IgD-negative memory B cell (primary cell): ENCODE results near the gene HNRNPC. TPM values are rescaled to one million over a fixed set of nuclear protein-coding genes. Genes with fewer than 3 reads are reported as not detected.
"Not testable (repeated sequence)": the region's sequence is repeated elsewhere in the genome, so short reads cannot be mapped to it uniquely, and the experiment has no call there.

Source experiments
- H3K27ac Mint-ChIP-seq, 3 donors: one replicate each; pipeline ENCODE4 v1.8.0; 2020 to 2022; ENCODE audit warnings: mild to moderate bottlenecking in 3 of 3, mixed read lengths in 3 of 3, moderate library complexity in 1 of 3
- H3K27me3 Mint-ChIP-seq: one replicate; pipeline ENCODE4 v1.8.0; 2021; ENCODE audit warnings: mixed read lengths
- H3K36me3 Mint-ChIP-seq: one replicate; pipeline ENCODE4 v1.8.0; 2020; ENCODE audit warnings: mild to moderate bottlenecking, mixed read lengths
- H3K4me1 Mint-ChIP-seq, 3 donors: one replicate each; pipeline ENCODE4 v1.8.0; 2020 to 2022; ENCODE audit warnings: mixed read lengths in 3 of 3, mild to moderate bottlenecking in 1 of 3
- H3K4me3 Mint-ChIP-seq, 4 donors: one replicate each; pipeline ENCODE4 v1.8.0; 2020 to 2022; ENCODE audit warnings: mild to moderate bottlenecking in 4 of 4, mixed read lengths in 4 of 4, moderate library complexity in 3 of 4
- H3K9me3 Mint-ChIP-seq, 3 donors: one replicate each; pipeline ENCODE4 v1.8.0; 2020 to 2021; ENCODE audit warnings: mixed read lengths in 3 of 3, mild to moderate bottlenecking in 1 of 3
- polyA plus RNA-seq: library from polyadenylated mRNA; unstranded; fragments of 300-500 nt; fragmentation: Illumina TruSeq; gene quantifications from one replicate; pipeline ENCODE4 v1.2.3, GENCODE V29; 2021

HNRNPC gene
- polyA plus RNA-seq, 1 donor from 2014 or later = 741 TPM

- H3K36me3 Mint-ChIP-seq = no peaks in the 10 kb centered on the region
- H3K27me3 Mint-ChIP-seq = peaks cover 4% of the 10 kb centered on the region
- H3K4me3 Mint-ChIP-seq = peak overlapping the region in 3 of 4 donors; percentile 58 to 84 (median 84)
- H3K27ac Mint-ChIP-seq = no peak overlapping the region
- H3K9me3 Mint-ChIP-seq = no peaks in the 10 kb centered on the region
- H3K4me1 Mint-ChIP-seq = peaks cover 4 to 7% (median 5%) of the 10 kb centered on the region in 3 donors
Measured at GRCh38 chr14:21191261-21191808, 77.9 kb downstream of the HNRNPC start.

GRCh38 chr14:21185491-21185890, 83.8 kb downstream of the HNRNPC start:
- no peak overlapping the region for H3K4me3 Mint-ChIP-seq
- no peak overlapping the region for H3K27ac Mint-ChIP-seq
- H3K9me3 Mint-ChIP-seq = peaks cover 5 to 10% (median 9%) of the 10 kb centered on the region in 3 donors
- no peaks in the 10 kb centered on the region for H3K4me1 Mint-ChIP-seq
- H3K36me3 Mint-ChIP-seq = no peaks in the 10 kb centered on the region
- peaks cover 9% of the 10 kb centered on the region for H3K27me3 Mint-ChIP-seq

GRCh38 chr14:21184254-21184653, 85.0 kb downstream of the HNRNPC start:
- H3K27ac Mint-ChIP-seq = no peak overlapping the region
- H3K4me1 Mint-ChIP-seq = no peaks in the 10 kb centered on the region
- H3K4me3 Mint-ChIP-seq = no peak overlapping the region
- H3K9me3 Mint-ChIP-seq = peaks cover 5 to 10% (median 9%) of the 10 kb centered on the region in 3 donors
- H3K27me3 Mint-ChIP-seq = peaks cover 9% of the 10 kb centered on the region
- no peaks in the 10 kb centered on the region for H3K36me3 Mint-ChIP-seq

GRCh38 chr14:21182166-21182565, 87.1 kb downstream of the HNRNPC start:
- Mint-ChIP-seq H3K9me3 (peaks cover 7 to 17% (median 12%) of the 10 kb centered on the region in 3 donors), H3K27me3 (peaks cover 10% of the 10 kb centered on the region), H3K4me1 (no peaks in the 10 kb centered on the region), H3K27ac (no peak overlapping the region), H3K4me3 (no peak overlapping the region), H3K36me3 (no peaks in the 10 kb centered on the region)

- Mint-ChIP-seq H3K27me3 (peaks cover 8% of the 10 kb centered on the region), H3K4me1 (no peaks in the 10 kb centered on the region)
Measured at GRCh38 chr14:21171128-21171527, 98.1 kb downstream of the HNRNPC start.

GRCh38 chr14:21169573-21169972, 99.7 kb downstream of the HNRNPC start:
- peaks cover 2 to 6% (median 2%) of the 10 kb centered on the region in 3 donors for H3K9me3 Mint-ChIP-seq
- H3K27ac Mint-ChIP-seq = no peak overlapping the region
- no peaks in the 10 kb centered on the region for H3K36me3 Mint-ChIP-seq
- no peak overlapping the region for H3K4me3 Mint-ChIP-seq
- peaks cover 14% of the 10 kb centered on the region for H3K27me3 Mint-ChIP-seq
- no peaks in the 10 kb centered on the region for H3K4me1 Mint-ChIP-seq

More at GRCh38 chr14:21171128-21171527, 98.1 kb downstream of the HNRNPC start:
- H3K9me3 Mint-ChIP-seq = peaks cover 2 to 6% (median 2%) of the 10 kb centered on the region in 3 donors
- no peak overlapping the region for H3K27ac Mint-ChIP-seq
- no peaks in the 10 kb centered on the region for H3K36me3 Mint-ChIP-seq
- no peak overlapping the region for H3K4me3 Mint-ChIP-seq

- H3K36me3 Mint-ChIP-seq = no peaks in the 10 kb centered on the region
- no peak overlapping the region for H3K4me3 Mint-ChIP-seq
- H3K4me1 Mint-ChIP-seq = no peaks in the 10 kb centered on the region
- peaks cover 2 to 6% (median 2%) of the 10 kb centered on the region in 3 donors for H3K9me3 Mint-ChIP-seq
- H3K27me3 Mint-ChIP-seq = peaks cover 16% of the 10 kb centered on the region
- H3K27ac Mint-ChIP-seq = no peak overlapping the region
Measured at GRCh38 chr14:21168055-21168454, 101.2 kb downstream of the HNRNPC start.

GRCh38 chr14:21165670-21166069, 103.6 kb downstream of the HNRNPC start:
- H3K27me3 Mint-ChIP-seq = peaks cover 17% of the 10 kb centered on the region
- H3K4me3 Mint-ChIP-seq, H3K27ac Mint-ChIP-seq, H3K4me1 Mint-ChIP-seq, H3K9me3 Mint-ChIP-seq, H3K36me3 Mint-ChIP-seq: not testable (repeated sequence)

GRCh38 chr14:21165002-21165605, 104.1 kb downstream of the HNRNPC start:
- H3K4me3 Mint-ChIP-seq, H3K9me3 Mint-ChIP-seq, H3K4me1 Mint-ChIP-seq, H3K27ac Mint-ChIP-seq, H3K36me3 Mint-ChIP-seq: not testable (repeated sequence)
- peaks cover 17% of the 10 kb centered on the region for H3K27me3 Mint-ChIP-seq

- H3K9me3 Mint-ChIP-seq = no peaks in the 10 kb centered on the region
- H3K4me1 Mint-ChIP-seq = no peaks in the 10 kb centered on the region
- H3K4me3 Mint-ChIP-seq = no peak overlapping the region
- H3K36me3 Mint-ChIP-seq = no peaks in the 10 kb centered on the region
- H3K27me3 Mint-ChIP-seq = peaks cover 17% of the 10 kb centered on the region
- H3K27ac Mint-ChIP-seq = no peak overlapping the region
Measured at GRCh38 chr14:21163871-21164291, 105.4 kb downstream of the HNRNPC start.

- Mint-ChIP-seq H3K4me3 (no peak overlapping the region), H3K9me3 (no peaks in the 10 kb centered on the region), H3K4me1 (no peaks in the 10 kb centered on the region), H3K27ac (no peak overlapping the region), H3K36me3 (peaks cover 2% of the 10 kb centered on the region), H3K27me3 (peaks cover 15% of the 10 kb centered on the region)
Measured at GRCh38 chr14:21162081-21162480, 107.2 kb downstream of the HNRNPC start.

- H3K36me3 Mint-ChIP-seq = peaks cover 2% of the 10 kb centered on the region
- H3K9me3 Mint-ChIP-seq = no peaks in the 10 kb centered on the region
- H3K27me3 Mint-ChIP-seq = peaks cover 16% of the 10 kb centered on the region
- no peak overlapping the region for H3K4me3 Mint-ChIP-seq
- H3K4me1 Mint-ChIP-seq = no peaks in the 10 kb centered on the region
- no peak overlapping the region for H3K27ac Mint-ChIP-seq
Measured at GRCh38 chr14:21160061-21160610, 109.1 kb downstream of the HNRNPC start.

Other genes starting within 250 kb of the HNRNPC start
- 4.9 TPM for gene NDRG2, start 244.4 kb downstream of the HNRNPC start, polyA plus RNA-seq
- not detected for gene TPPP2, start 239.2 kb downstream of the HNRNPC start, polyA plus RNA-seq
- gene RNASE13, start 234.6 kb downstream of the HNRNPC start, polyA plus RNA-seq = not detected
- gene RNASE7, start 227.1 kb downstream of the HNRNPC start, polyA plus RNA-seq = not detected
- gene RNASE8, start 211.6 kb downstream of the HNRNPC start, polyA plus RNA-seq = not detected
- not detected for gene ARHGEF40, start 199.1 kb downstream of the HNRNPC start, polyA plus RNA-seq
- gene ZNF219, start 170.8 kb downstream of the HNRNPC start, polyA plus RNA-seq = 1.0 TPM
- gene TMEM253, start 168.4 kb downstream of the HNRNPC start, polyA plus RNA-seq = not detected
- gene OR5AU1, start 113.4 kb downstream of the HNRNPC start, polyA plus RNA-seq = not detected
- 0.14 TPM for gene RPGRIP1, start 10.6 kb upstream of the HNRNPC start, polyA plus RNA-seq
- 66.7 TPM for gene SUPT16H, start 114.6 kb upstream of the HNRNPC start, polyA plus RNA-seq
- 44.4 TPM for gene CHD8, start 186.7 kb upstream of the HNRNPC start, polyA plus RNA-seq
- 8.2 TPM for gene RAB2B, start 207.5 kb upstream of the HNRNPC start, polyA plus RNA-seq
- gene TOX4, start 207.8 kb upstream of the HNRNPC start, polyA plus RNA-seq = 91.0 TPM
- gene METTL3, start 241.9 kb upstream of the HNRNPC start, polyA plus RNA-seq = 20.6 TPM